Measurements from ENCODE around the gene VAMP8. TPM values are rescaled to one million over a fixed set of nuclear protein-coding genes. Genes with fewer than 3 reads are reported as not detected.

The VAMP8 gene
- total RNA-seq, 1 donor from 2014 or later = 51.0 TPM

DNA sequence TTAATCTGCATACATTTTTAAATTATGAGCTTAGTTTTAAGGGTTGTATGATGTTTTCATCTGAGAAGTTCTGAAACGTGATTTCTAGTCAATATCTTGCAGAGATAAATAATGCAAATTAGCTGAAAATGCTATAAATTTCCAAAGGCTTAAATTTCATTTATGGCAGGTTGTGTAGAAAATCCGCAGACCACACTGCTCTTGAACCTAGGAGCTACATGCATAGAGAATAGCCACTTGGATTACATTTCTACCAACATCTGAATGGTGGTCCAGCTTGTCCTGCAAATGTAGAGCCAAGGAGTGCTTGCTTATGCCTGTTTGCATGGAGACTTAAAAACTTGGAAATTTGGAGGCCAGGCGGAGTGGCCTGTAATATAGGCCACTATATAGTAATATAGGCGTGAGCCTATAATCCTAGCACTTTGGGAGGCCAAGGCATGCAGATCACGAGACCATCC lies 31.6 kb upstream of the VAMP8 start:
- no peak overlapping the region for H3K4me3 Mint-ChIP-seq
- no peaks in the 10 kb centered on the region for H3K9me3 Mint-ChIP-seq
- H3K4me1 Mint-ChIP-seq = peaks cover 33% of the 10 kb centered on the region
- DNase-seq (ENCODE audit: low spot score in 2 of 2, unreplicated experiment in 2 of 2) = no peak
- peaks cover 32% of the 10 kb centered on the region for H3K36me3 Mint-ChIP-seq
- no peak overlapping the region for H3K27ac Mint-ChIP-seq
- TF ChIP-seq, protein P1, sequence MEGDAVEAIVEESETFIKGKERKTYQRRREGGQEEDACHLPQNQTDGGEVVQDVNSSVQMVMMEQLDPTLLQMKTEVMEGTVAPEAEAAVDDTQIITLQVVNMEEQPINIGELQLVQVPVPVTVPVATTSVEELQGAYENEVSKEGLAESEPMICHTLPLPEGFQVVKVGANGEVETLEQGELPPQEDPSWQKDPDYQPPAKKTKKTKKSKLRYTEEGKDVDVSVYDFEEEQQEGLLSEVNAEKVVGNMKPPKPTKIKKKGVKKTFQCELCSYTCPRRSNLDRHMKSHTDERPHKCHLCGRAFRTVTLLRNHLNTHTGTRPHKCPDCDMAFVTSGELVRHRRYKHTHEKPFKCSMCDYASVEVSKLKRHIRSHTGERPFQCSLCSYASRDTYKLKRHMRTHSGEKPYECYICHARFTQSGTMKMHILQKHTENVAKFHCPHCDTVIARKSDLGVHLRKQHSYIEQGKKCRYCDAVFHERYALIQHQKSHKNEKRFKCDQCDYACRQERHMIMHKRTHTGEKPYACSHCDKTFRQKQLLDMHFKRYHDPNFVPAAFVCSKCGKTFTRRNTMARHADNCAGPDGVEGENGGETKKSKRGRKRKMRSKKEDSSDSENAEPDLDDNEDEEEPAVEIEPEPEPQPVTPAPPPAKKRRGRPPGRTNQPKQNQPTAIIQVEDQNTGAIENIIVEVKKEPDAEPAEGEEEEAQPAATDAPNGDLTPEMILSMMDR (IDR thresholded peaks at IDR 0.05; ENCODE audit: unreplicated experiment) = no peak
- H3K27me3 Mint-ChIP-seq (ENCODE audit: low read depth) = no peaks in the 10 kb centered on the region

- H3K27me3 Mint-ChIP-seq (ENCODE audit: low read depth) = no peaks in the 10 kb centered on the region
- DNase-seq (ENCODE audit: low spot score in 2 of 2, unreplicated experiment in 2 of 2) = no peak
- peaks cover 18% of the 10 kb centered on the region for H3K4me1 Mint-ChIP-seq
- no peak overlapping the region for H3K4me3 Mint-ChIP-seq
- TF ChIP-seq, protein P1 (IDR thresholded peaks at IDR 0.05; ENCODE audit: unreplicated experiment) = no peak
- H3K36me3 Mint-ChIP-seq = peaks cover 28% of the 10 kb centered on the region
- H3K27ac Mint-ChIP-seq = peak overlapping the region; percentile 40
- H3K9me3 Mint-ChIP-seq = no peaks in the 10 kb centered on the region
These were observed 30.1 kb upstream of the VAMP8 start for GRCh38 chr2:85547089-85547858.

DNA sequence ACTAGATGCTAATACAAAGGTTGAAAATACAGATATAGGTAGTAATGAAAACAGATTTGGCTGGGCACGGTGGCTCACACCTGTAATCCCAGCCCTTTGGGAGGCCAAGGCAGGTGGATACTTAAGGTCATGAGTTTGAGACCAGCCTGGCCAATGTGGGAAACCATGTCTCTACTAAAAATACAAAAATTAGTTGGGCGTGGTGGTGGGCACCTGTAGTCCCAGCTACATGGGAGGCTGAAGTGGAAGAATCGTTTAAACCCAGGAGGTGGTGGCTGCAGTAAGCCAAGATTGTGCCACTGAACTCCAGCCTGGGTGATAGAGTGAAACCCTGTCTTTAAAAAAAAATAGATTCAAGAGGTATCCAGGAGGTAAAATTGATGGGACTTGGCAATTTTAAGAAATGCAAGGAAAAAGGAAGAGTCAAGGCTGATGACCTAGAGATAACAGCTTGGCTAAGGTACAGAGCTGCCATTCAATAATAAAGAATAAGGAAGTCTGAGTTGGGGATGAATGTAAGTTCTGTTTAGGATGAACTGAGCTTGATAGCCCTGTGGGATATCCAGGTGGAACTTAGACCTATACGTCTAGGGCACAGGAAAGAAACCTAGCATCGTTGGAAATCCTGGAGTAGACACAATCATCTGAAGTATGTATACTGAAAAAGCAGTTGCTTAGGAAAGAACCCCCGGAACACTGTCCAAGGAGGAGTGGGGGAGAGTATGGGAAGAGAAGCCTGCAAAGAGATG lies 29.4 kb upstream of the VAMP8 start:
- TF ChIP-seq, protein P1 (IDR thresholded peaks at IDR 0.05; ENCODE audit: unreplicated experiment) = no peak
- no peak for DNase-seq (ENCODE audit: low spot score in 2 of 2, unreplicated experiment in 2 of 2)
- H3K4me3 Mint-ChIP-seq = no peak overlapping the region
- no peaks in the 10 kb centered on the region for H3K27me3 Mint-ChIP-seq (ENCODE audit: low read depth)
- H3K36me3 Mint-ChIP-seq = peaks cover 20% of the 10 kb centered on the region
- no peaks in the 10 kb centered on the region for H3K9me3 Mint-ChIP-seq
- peaks cover 11% of the 10 kb centered on the region for H3K4me1 Mint-ChIP-seq
- peak overlapping the region; percentile 40 for H3K27ac Mint-ChIP-seq

- Mint-ChIP-seq H3K27me3 (ENCODE audit: low read depth) (no peaks in the 10 kb centered on the region), H3K27ac (no peak overlapping the region), H3K4me1 (peaks cover 7% of the 10 kb centered on the region), H3K36me3 (peaks cover 16% of the 10 kb centered on the region), H3K4me3 (no peak overlapping the region), H3K9me3 (no peaks in the 10 kb centered on the region)
- DNase-seq (ENCODE audit: low spot score in 2 of 2, unreplicated experiment in 2 of 2) = no peak
- TF ChIP-seq, protein P1 (IDR thresholded peaks at IDR 0.05; ENCODE audit: unreplicated experiment) = no peak
These were observed 28.8 kb upstream of the VAMP8 start for GRCh38 chr2:85548608-85548900.

DNA sequence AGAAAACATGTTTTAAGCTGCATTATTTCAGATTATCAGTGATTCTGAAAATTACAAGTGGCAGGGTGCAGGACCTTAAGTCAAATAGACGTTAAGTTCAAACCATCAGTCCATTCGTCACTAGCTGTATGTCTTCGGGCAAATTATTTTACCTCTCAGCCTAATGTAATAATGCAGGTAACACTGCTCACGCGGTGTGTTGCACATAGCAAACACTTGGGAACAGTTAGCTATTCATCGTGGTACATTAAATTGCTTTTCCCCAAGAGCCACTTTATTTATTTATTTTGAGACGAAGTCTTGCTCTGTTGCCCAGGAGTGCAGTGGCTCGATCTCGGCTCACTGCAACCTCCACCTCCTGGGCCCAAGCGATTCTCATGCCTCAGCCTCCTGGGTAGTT lies 28.3 kb upstream of the VAMP8 start:
- TF ChIP-seq, protein P1 (IDR thresholded peaks at IDR 0.05; ENCODE audit: unreplicated experiment) = no peak
- H3K9me3 Mint-ChIP-seq = no peaks in the 10 kb centered on the region
- H3K36me3 Mint-ChIP-seq = peaks cover 13% of the 10 kb centered on the region
- no peak overlapping the region for H3K27ac Mint-ChIP-seq
- no peak overlapping the region for H3K4me3 Mint-ChIP-seq
- no peaks in the 10 kb centered on the region for H3K27me3 Mint-ChIP-seq (ENCODE audit: low read depth)
- H3K4me1 Mint-ChIP-seq = peaks cover 3% of the 10 kb centered on the region
- no peak for DNase-seq (ENCODE audit: low spot score in 2 of 2, unreplicated experiment in 2 of 2)

All from mesothelial cell of epicardium (in vitro differentiated cells).